Measurements from ENCODE around the gene DDIAS. TPM values are rescaled to one million over a fixed set of nuclear protein-coding genes. Genes with fewer than 3 reads are reported as not detected.
"Not testable (repeated sequence)": the region's sequence is repeated elsewhere in the genome, so short reads cannot be mapped to it uniquely, and the experiment has no call there.

Gene DDIAS
- polyA plus RNA-seq, 1 donor, result 2.6 TPM

DNA sequence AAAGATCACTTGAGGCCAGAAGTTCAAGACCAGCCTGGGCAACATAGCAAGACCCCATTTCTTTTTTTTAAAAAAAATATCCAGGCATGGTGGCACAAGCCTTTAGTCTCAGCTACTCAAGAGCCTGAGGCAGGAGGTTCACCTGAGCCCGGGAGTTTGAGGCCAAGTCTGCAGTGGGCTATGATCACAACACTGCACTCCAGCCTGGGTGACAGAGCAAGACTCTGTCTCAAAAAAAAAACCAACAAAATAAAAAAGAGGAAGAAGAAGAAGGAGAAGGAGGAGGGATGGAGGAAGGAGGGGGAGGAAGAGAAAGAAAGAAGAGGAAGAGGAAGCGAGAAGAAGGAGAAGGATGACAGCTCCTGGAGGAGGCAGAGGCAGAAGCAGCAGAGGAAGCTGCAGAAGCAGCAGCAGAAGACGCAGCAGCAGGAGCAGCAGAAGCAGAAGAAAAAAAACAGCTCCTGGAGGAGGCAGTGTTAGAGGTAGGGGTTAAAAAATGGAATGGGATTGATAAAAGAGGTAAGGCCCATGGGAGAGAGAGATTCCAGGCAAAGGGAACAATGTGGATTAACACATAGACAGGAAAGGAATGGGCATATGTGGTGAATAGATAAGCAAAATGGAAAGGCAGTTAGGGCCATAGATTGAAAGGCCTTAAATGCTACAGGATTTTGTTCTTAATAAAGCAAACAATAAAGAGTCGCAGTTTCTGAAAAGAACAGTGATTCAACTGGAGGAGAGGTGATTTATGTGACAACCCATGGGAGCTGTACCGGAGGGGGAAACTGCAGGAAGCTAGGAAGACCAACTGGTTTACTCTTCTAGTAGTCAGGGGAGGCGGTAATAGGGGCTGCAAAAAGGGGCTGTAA lies 12.2 kb upstream of the DDIAS start:
- DNase-seq, result no peak

DNA sequence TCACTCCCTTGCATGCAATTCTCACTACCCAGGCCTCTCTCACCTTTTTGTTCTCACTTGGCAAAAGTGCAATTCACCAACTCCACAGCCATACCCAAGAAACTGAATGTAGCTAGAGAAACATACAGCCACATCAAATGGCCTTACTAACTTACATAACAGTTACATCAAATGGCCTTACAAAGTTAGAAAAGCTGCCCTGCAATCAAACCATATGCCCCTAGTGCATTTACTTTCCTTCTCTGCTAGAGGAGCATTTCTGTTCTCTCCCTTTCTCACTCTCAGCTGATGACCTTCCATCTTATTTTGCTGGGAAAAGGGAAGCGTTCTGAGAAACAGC lies 11.6 kb upstream of the DDIAS start:
- no peak for DNase-seq

DNA sequence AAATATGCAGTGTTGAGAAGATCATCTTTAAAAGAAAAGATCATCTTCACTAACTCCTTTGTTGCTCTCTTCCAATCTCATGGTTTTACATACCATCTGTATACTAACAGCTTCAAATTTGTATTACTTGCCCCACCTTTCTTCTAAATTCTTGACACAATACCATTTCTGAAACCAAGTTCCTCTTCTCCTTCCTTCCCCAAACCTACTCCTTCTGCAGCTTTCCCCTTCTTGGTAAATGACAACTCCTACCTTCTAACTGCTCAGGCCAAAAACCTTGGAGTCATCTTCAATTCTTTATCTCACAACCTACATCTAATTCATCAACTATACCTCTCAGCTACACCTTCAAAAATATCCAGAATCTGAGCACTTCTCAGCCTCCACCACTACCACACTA lies 10.6 kb upstream of the DDIAS start:
- no peak for DNase-seq

DNA sequence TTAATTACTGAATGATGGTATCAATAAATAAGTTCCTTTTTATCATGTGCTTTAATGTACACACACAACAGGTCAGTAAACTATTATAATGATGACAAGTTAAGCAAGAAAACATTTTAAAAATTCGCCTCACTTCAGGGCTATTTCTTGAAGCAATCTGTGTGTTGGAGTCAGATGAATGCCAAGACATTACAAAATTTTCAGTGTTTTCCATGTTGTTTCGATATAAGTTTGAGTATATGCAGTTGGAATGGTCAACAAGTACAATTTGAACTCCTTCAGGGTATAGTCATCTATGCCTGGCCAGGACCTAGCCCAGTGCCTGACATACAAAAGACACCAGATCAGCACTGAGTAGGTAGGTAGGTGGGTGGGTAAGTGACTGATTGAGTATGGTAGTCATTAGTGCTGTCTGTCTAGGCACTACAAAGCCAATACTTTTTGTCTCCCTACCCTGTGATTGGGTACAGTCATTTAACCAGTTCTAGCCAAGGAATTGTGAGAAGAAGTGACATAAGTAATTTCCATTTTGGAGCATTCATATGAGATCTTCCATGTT lies 8.8 kb upstream of the DDIAS start:
- no peak for DNase-seq

DNA sequence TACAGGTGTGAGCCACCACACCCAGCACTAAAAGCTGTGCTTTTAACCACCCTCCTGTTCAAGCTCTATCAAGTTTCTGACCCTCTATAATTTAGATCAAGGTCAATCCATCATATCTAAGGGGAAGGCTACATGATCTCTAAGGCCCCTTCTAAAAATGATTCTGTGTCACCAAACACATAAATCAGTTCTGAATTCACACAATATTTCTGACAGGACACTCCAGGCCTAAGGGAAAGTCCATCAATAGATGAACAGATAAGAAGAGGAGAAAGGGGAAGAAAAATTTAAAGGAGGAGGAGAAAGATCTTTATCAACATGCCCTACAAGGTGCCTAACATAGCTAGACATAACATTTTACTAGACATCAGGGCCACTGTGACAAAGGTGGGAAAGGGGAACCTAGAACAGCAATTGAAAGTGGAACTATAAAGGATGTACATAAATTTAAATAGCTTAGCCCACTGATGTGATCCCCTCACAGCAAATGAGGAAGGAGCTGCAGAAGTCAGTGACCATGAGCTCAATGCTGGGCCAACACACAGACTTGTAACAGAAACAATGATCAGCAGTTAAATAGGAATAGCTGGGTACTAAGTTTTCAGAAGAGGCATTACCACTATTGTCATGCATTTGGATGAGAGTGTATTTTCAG lies 6.0 kb upstream of the DDIAS start:
- DNase-seq, result no peak

DNA sequence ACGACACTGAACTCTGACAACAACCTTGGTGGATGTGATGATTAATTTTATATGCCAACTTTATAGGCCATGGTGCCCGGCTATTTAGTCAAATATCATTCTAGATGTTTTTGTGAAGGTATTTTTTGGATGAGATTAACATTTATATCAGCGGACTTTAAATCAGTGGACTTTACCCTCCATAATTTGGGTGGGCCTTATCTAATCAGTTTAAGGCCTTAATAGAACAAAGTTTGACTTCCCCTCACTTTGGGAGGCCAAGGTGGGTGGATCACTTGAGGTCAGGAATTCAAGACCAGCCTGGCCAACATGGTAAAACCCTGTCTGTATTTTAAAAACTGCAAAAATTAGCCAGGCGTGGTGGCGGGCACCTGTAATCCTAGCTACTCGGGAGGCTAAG lies 5.4 kb upstream of the DDIAS start:
- no peak for DNase-seq

DNA sequence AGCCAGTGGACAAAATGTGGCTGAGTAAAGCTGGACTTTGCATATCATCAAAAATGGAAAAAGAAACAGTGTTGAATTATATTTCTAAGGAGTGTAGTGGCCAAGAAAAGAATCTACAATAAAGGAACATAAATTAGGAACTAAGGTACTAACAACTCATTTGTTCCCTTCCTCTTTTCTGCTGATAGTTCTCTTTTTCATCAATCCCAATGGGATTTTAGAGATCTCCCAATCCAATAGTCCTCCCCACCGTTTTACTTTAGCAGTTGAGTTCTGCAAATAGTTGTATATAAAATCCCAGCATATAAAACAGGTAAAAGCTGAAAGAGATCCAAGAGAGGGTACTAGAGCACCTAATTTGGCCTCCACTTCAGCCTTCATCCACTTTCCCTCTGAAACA lies 3.3 kb upstream of the DDIAS start:
- no peak for DNase-seq

DNA sequence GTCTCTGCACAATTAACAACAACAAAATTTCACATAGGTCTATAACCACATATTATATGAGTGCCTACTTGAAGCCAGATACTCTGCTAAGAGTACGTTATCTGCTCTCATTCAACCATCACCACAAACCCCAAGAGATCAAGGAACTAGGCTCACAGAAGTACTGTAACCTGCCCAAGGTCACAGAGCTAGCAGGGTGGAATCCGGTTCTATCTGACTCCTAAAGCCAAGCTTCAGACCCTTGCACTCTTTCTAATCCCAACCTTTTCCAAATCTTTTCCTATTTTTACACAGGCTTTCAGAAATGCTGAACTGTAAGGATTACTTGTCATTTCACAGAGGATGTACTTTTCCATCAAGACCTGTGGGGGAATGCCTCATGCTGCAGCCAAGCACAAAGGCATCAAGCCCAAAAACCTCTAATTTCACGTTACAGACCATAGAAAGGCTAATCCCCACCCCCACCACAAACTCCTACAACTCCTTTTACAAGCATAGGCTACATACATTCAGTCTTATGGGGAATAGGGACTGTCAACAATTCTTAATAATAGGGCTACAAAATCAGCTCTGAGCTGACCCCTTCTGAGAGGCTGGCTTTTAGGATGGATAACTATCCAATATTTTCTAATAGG lies 2.2 kb upstream of the DDIAS start:
- no peak for DNase-seq

DNA sequence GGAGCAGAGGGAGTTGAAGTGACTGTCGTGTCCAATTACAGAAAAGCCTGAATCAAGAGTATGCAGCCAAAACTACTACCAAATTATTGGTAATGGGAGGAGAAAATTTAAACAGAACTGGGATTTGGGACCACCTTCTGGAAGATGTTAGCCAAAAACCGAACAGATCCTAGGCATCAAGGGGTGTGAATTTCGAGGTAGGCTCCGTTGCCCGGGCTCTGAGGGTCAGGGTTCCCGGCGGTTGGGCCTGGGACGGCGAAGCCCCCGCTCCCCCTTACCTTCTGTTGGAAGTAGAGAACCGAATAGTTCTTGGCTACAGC lies 1.6 kb upstream of the DDIAS start:
- DNase-seq, result no peak

DNA sequence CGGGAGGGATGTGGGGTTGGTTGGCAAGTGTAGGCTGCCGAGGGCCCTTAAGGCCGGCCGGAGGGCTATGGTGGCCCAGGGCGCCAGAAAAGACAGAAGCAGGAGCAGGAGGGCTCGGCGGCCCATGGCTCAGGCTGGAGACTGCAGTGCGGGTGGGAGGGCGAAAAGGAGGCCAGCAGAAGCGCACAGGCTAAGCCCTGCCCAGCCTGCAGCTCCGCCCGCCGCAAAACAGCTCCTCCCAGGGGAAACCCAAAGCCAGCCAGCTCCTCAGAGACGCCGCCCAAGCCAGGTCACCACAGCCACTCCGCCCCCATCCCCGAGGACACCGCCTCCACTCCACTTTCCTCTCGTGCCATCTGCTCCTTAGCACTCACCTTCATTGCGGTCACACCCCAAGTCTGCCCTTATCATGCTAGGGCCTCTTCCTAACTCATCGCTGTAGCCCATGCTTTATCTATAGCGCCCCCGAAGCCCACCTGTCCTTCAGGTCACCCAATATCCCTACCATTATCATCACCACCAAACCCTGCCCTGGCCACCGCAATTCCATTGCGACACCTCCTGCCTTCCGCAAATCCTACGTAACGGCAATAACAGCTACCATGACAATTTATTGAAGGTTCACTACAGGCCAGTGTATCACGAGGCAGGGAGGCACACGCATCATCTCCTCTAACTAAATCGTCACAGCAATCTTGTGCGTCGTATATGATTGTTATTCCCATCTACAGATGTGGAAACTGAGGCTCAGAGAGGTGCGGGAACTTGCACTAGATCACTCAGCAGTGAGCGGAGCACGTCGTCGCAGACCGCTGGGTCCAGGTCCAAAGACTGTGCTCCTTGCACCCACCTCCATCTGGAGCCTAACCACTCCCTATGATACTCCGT lies 1.0 kb upstream of the DDIAS start, which contains the start of gene PRCP:
TSS of gene PRCP (minus strand) at position 154 of the 888 bp plus-strand sequence. CDS start at position 126, 28 bp downstream.
- peak; percentile 80 for DNase-seq

DNA sequence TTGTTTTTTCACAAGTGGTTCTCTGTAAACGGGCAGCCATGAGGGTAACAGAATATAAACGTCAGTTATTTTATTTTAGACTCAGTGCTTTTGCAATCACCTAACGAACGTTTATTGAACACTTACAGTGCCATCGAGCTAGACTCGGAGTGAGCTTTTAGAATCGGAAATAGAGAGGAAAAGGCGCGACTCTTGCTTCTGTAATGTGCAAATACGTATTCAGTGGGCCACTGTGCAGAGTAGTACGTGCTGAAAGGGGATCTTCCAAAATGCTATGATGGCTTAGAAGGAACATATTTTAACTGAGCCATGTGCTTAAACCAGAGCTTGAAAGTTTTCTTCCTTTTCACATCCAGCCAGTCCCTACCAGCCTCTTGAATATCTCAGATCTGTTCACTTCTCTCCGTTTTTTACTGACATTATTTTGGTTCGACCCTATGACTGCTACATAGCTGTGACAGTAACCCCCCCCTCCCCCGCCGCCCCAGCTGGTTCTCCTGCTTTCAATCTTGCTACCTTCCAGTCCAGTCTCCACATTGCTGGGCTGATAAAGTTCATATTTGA lies 468 bp downstream of the DDIAS start:
- no peak for DNase-seq

DNA sequence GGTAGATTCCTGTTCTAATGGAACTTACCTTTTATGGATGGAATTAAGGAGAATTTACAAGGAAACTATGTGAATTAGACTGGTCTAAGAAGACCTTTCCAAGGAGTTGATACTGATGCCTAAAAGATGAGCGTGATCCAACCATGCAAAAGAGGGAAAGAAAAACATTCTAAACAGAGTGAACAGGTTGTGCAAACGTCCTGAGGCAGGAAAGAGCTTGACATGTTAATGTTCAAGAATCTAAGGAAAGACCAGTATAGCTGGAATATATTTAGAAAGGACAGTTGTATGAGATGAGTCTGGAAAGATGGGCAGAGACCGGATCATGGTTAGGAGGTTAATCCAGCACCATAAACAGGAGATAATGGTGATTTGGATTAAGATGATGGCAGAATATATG lies 1.3 kb downstream of the DDIAS start:
- no peak for DNase-seq

DNA sequence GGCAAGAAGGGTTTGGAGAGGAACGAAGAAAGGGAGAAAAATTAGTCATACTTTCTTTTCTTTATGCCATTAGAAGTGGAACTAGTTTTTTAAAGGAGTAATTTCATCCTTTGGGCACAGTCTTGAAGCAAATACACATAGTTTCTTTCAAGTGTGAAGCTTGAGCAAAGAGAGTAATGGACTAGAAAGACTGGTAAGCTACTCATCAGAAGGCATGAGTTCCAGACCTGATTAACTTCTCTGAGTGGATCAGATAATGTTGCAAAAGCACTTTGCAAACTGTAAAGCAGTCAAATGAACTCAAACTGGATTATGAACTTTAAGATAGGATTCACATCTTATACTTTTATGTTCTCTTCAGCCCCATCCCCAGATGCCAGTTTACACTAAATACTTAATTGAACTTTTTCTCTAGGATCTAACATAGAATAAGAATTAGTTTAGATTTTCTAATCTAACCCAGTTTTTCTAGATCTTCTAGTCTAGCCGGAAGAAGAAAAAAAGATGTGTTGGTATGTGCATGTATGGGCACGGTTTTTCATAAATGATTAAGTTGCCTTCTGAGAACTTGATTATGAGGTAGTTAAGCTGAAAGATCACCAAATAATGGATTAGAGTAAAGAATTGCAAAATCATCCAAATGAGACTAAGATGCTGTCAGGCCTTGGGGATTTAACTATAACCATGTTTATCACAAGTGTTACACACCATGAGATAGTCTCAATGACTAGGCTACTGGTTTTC lies 2.5 kb downstream of the DDIAS start:
- no peak for DNase-seq

DNA sequence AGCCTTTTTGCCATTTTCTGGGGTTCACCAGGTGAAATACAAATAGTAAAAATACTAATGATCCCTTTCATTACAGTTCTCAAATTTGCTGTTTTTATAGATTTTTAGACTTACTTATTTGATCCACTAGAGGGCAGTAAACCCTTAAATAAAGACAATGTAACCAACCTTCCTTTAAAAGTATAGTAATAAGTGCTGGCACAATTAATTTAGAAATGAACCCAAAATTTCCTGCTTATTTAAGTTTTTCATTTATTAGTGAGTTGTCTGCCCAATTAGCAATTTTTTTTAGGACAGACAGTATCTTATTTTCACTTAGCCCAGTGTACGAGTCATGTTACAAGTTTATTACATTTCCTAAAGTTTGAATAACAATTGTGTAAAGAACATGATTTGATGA lies 4.7 kb downstream of the DDIAS start:
- DNase-seq, result no peak

DNA sequence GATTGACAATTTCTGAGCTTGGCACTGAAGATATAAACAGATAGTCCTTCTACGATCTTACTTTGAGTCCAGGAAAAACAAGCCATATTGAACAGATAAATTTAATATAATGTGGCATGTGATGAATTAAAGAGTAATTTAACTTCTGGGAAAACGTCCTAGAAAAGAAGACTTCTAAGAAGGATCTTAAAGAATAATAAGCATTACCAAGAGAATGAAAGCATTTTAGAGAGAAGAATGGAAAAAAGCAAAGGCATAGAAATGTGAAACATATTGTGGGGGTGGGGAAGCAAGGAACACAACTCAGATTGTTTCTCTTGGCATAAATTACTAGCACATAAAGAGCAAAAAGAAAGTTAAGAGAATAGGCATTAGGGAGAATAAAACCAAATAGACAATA lies 5.4 kb downstream of the DDIAS start:
- no peak for DNase-seq

DNA sequence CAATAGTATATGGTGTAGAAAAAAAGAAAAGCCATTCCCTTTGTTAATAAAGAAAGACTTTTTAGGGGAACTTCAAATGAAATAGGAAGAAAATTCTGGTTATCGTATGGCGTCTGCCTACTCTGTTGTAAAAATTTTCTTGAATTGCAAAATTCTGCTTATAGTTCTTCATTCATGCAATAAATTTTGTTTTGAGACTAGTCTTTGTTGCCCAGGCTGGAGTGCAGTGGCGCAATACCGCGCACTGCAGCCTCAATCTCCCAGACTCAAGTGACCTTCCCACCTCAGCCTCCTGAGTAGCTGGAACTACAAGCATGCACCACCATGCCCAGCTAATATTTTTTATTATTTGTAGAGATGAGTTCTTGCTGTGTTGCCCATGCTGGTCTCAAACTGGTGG lies 5.8 kb downstream of the DDIAS start:
- no peak for DNase-seq

DNA sequence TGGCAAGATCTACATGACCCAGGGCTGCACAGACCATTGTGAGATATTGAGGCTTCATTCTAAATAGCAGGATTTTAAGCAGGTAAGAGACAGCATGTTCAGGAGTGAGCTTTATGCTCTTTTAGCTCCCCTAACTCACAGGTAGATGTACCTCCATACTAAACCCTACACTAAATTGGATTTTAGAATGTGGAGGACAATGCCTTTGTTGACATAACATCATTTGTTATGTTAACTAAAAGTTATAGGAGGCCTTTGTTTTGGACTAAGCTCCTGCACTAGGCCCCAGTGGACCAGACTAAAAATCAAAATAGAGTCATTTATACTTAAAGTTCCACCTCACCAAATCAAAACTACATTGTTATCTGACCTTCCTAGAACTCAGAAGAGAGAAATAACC lies 6.8 kb downstream of the DDIAS start:
- no peak for DNase-seq

DNA sequence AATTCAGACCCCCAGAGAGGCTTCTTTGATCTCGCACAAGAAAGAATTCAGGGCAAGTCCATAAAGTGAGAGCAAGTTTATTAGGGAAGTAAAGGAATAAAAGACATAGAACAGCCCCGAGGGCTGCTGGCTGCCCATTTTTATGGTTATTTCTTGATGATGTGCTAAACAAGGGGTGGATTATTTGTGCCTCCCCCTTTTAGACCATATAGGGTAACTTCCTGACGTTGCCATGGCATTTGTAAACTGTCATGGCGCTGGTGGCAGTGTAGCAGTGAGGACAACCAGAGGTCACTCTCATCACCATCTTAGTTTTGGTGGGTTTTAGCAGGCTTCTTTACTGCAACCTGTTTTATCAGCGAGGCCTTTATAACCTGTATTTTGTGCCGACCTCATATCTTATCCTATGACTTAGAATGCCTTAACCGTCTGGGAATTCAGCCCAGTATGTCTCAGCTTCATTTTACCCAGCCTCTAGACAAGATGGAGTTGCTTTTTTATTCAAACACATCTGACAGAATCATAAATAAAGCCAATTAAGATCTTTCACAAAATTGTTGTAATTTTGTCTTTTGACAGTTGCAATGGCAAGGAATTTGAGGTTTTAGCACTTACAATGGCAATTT lies 7.6 kb downstream of the DDIAS start:
- no peak for DNase-seq

DNA sequence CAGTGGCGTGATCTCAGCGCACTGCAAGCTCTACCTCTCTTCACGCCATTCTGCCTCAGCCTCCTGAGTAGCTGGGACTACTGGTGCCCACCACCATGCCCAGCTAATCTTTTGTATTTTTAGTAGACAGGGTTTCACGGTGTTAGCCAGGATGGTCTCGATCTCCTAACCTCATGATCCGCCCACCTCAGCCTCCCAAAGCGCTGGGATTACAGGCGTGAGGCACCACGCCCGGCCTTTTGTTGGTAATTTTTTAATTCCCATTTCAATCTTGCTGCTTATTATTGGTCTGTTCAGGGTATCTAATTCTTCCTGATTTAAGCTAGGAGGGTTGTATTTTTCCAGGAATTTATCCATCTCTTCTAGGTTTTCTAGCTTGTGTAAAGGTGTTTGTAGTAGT lies 18.2 kb downstream of the DDIAS start:
- not testable (repeated sequence) for DNase-seq

DNA sequence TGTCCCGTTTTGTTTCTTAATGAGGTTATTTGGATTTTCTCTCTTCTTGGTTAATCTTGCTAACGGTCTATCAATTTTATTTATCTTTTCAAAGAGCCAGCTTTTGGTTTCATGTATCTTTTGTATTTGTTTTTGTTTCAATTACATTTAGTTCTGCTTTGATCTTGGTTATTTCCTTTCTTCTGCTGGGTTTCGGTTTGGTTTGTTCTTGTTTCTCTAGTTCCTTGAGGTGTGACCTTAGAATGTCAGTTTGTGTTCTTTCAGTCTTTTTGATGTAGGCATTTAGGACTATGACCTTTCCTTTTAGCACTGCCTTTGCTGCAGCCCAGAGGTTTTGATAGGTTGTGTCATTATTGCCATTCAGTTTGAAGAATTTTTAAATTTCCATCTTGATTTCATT lies 18.7 kb downstream of the DDIAS start:
- not testable (repeated sequence) for DNase-seq

Data from hindlimb muscle (tissue), 1 donor.